ENCODE measurements around the gene TRMO. TPM values are rescaled to one million over a fixed set of nuclear protein-coding genes. Genes with fewer than 3 reads are reported as not detected.

The TRMO gene
- total RNA-seq, 1 donor from 2014 or later: 13.4 TPM

DNA sequence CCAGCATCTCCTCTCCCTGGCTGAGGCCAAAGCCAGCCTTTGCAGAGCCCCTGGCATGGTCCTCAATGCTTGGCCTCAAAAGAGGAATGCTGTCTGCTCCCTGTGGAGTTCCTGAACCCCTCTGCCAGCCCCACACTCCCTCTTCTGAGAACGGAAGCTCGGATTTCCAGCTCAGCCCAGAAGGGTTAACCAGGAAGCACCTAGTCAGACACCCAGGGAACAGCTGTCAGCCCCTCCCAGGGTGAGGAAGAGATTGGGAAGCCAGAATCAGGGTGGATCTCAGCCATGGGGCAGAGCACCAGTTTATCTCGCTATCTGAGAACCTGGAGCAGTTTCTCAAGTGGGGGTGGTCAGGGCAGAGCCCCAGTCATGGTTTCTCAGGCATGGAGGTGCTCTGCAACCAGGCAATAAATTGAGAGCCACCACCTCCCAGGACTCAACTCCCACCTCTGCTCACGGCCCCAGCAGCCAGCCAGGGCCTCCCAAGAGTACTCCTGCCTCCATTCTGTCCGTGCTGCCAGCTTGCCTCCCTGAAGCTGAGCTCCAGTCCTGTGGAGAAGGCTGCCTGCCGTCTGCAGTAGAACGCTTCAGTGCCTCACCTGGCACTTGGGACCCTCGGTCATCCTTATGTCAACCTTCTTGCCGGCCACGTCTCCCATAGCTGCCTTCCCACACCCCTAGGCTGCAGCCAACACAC, 61.7 kb downstream of the TRMO start:
- H3K4me3 Mint-ChIP-seq (ENCODE audit: low read depth): no peak overlapping the region
- H3K27ac Mint-ChIP-seq: no peak overlapping the region
- peaks cover 72% of the 10 kb centered on the region for H3K27me3 Mint-ChIP-seq (ENCODE audit: low read depth)
- H3K4me1 Mint-ChIP-seq (ENCODE audit: low read depth): peaks cover 9% of the 10 kb centered on the region
- H3K9me3 Mint-ChIP-seq: peaks cover 6% of the 10 kb centered on the region
- no peaks in the 10 kb centered on the region for H3K36me3 Mint-ChIP-seq (ENCODE audit: low read depth)
- DNase-seq (ENCODE audit: low spot score): no peak
- intact Hi-C loops (cut with micrococcal nuclease): no loop called here

DNA sequence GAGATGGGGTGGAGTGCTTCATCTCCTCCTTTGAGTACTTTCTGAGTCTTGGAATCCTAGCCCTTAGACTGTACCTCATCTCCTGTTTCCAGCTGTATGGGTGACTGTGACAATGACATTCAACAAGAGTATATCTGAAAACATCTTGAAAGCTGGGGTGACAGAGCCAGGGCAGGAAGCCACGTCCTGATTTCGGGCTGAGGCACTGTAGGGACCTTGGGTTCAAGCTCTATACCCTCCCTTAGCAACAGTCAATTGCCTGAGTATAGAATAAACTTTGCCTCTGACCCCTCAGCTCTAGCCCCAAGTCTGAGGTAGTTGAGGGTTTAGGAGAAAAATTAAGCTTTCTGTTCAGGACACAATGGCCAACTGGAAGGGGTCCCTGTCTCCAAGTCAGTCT, 63.0 kb downstream of the TRMO start:
- Mint-ChIP-seq H3K9me3 (no peaks in the 10 kb centered on the region), H3K27me3 (ENCODE audit: low read depth) (peaks cover 71% of the 10 kb centered on the region), H3K36me3 (ENCODE audit: low read depth) (no peaks in the 10 kb centered on the region), H3K4me3 (ENCODE audit: low read depth) (no peak overlapping the region), H3K4me1 (ENCODE audit: low read depth) (peaks cover 9% of the 10 kb centered on the region), H3K27ac (no peak overlapping the region)
- DNase-seq (ENCODE audit: low spot score): no peak
- intact Hi-C loops (cut with micrococcal nuclease): loop anchor here (5.0 kb wide), 1 partner anchor 48 kb away; no protein-coding TSS in a partner anchor

- Mint-ChIP-seq H3K4me3 (ENCODE audit: low read depth) (no peak overlapping the region), H3K9me3 (no peaks in the 10 kb centered on the region), H3K4me1 (ENCODE audit: low read depth) (peaks cover 11% of the 10 kb centered on the region), H3K27ac (no peak overlapping the region), H3K27me3 (ENCODE audit: low read depth) (peaks cover 74% of the 10 kb centered on the region), H3K36me3 (ENCODE audit: low read depth) (no peaks in the 10 kb centered on the region)
- no peak for DNase-seq (ENCODE audit: low spot score)
- intact Hi-C loops (cut with micrococcal nuclease): loop anchor here (5.0 kb wide), 1 partner anchor 48 kb away; no protein-coding TSS in a partner anchor
These were observed 63.5 kb downstream of the TRMO start for GRCh38 chr9:97858826-97859225.

- intact Hi-C loops (cut with micrococcal nuclease): loop anchor here (5.0 kb wide), 1 partner anchor 49 kb away; no protein-coding TSS in a partner anchor
- H3K27me3 Mint-ChIP-seq (ENCODE audit: low read depth): peaks cover 76% of the 10 kb centered on the region
- no peak overlapping the region for H3K4me3 Mint-ChIP-seq (ENCODE audit: low read depth)
- DNase-seq (ENCODE audit: low spot score): no peak
- H3K27ac Mint-ChIP-seq: no peak overlapping the region
- H3K4me1 Mint-ChIP-seq (ENCODE audit: low read depth): peaks cover 11% of the 10 kb centered on the region
- no peaks in the 10 kb centered on the region for H3K36me3 Mint-ChIP-seq (ENCODE audit: low read depth)
- H3K9me3 Mint-ChIP-seq: no peaks in the 10 kb centered on the region
These were observed 63.9 kb downstream of the TRMO start for GRCh38 chr9:97858393-97858713.

DNA sequence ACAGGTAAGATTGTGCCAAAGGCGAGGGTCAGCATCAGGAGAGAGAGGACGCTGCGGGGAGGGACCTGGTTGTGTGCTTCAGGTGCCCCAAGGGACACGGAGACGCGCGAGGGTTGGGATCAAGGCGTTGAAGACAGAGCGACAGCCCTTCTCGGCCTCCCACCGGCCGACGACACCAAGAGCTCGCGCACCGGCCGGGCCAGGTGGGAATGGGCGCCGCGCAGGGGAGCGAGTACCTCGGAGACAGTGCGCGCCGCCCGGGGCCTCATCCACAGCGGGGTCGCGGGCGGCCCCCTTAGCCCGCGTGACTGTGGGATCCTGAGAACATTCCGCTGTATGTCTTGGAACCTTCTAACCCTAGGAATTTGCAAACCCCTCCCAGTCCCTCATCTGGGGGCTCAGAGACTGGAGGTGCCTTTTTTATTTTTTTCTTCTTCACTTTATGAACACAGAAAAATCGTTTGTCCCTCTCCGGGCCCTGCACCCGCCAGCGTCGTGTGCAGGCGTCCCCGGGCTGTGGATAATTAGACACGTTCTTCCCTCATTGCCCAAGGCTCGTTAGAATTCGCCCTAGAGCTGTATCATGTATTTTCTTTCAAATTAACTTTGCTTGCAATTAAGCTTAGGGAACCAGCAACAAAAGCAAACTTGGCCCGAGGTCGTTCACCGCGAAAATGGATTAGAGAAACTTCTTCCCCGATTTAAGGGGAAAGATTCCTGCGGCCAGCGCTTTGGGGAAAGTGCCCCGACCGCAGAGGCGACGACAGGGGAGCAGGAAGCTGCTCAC, 64.5 kb downstream of the TRMO start:
- no peak overlapping the region for H3K4me3 Mint-ChIP-seq (ENCODE audit: low read depth)
- no peak for DNase-seq (ENCODE audit: low spot score)
- peaks cover 11% of the 10 kb centered on the region for H3K4me1 Mint-ChIP-seq (ENCODE audit: low read depth)
- no peak overlapping the region for H3K27ac Mint-ChIP-seq
- H3K36me3 Mint-ChIP-seq (ENCODE audit: low read depth): no peaks in the 10 kb centered on the region
- intact Hi-C loops (cut with micrococcal nuclease): loop anchor here (5.0 kb wide), 1 partner anchor 50 kb away; no protein-coding TSS in a partner anchor
- no peaks in the 10 kb centered on the region for H3K9me3 Mint-ChIP-seq
- H3K27me3 Mint-ChIP-seq (ENCODE audit: low read depth): peaks cover 78% of the 10 kb centered on the region

DNA sequence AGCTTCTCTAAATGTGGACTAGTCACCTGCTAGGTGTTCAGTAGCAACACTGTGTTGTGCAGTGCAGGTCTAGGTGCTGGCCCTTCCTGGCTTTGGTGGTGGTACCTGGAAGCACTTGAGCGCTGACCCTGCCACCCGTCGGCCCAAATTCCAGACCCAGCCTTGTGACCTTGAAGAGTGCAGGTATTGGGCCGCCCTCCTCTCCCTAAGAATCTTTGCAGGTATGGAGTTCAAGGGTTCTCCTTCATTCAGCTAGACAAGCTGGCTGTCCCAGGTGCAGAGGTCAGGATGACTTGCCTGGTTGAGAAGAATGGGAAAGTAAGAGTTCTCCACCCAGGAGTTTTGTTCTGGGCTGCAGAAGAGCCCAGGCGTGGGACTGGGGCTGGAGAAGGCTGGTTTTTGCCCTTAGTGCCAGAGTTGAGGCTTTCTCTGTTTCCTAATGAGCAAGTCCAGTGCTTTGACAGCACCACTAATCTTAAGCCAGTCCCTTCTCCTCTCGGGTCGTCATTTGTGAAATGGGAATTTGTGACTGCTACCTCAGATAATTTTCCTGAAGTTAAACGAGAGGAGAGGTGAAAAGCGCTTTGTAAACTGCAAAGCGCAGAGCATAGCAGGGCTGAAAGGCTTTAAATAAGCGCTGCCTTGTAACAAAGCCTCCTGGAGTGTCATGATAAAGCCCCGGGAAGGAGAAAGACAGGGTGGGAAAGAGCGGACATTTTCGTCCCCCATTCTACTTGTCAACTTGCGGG, 65.3 kb downstream of the TRMO start:
- H3K27me3 Mint-ChIP-seq (ENCODE audit: low read depth): peaks cover 82% of the 10 kb centered on the region
- DNase-seq (ENCODE audit: low spot score): no peak
- H3K9me3 Mint-ChIP-seq: no peaks in the 10 kb centered on the region
- intact Hi-C loops (cut with micrococcal nuclease): loop anchor here (5.0 kb wide), 1 partner anchor 50 kb away; no protein-coding TSS in a partner anchor
- no peak overlapping the region for H3K27ac Mint-ChIP-seq
- H3K36me3 Mint-ChIP-seq (ENCODE audit: low read depth): no peaks in the 10 kb centered on the region
- peaks cover 13% of the 10 kb centered on the region for H3K4me1 Mint-ChIP-seq (ENCODE audit: low read depth)
- no peak overlapping the region for H3K4me3 Mint-ChIP-seq (ENCODE audit: low read depth)

DNA sequence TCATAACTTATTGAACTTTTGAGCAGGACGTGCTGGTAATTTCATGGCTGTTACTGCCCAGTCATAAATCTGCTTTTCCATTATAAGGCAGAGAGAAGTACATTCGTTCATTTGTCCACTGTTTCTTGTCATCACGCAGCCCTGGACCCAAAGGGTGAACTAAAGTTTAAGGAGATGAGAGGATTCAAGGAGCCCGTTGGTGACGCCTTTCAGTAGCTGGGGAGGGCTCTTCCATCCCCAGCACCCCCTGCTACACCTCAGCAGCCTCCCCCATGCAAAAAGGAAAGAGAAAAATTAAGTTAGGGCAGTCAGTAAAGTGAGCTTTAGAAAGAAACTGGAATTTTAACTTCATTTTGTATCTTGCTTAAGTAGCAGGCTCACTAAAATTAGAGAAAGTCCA, 66.4 kb downstream of the TRMO start:
- intact Hi-C loops (cut with micrococcal nuclease): loop anchor here (5.0 kb wide), 1 partner anchor 51 kb away; no protein-coding TSS in a partner anchor

DNA sequence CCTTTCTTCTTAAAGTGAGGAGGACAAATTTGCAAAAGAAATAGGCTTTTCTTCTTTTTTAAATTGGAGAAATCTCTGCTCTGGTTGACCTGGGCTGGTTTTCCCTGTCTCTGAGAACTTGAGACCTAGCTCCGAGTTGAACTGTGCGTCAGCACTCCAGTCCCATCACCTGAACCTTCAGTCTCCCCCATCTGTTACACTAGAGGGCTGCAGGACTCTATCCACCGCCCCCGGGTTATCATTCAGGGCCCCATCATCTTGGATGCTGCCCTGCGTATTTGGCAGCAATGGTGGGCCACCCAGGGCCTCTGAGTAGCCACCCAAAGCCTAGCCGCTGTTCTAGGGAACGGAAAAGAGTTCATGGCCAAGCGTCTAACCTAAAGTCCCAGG, 66.8 kb downstream of the TRMO start:
- Mint-ChIP-seq H3K9me3 (no peaks in the 10 kb centered on the region), H3K36me3 (ENCODE audit: low read depth) (peaks cover 1% of the 10 kb centered on the region), H3K4me1 (ENCODE audit: low read depth) (peaks cover 13% of the 10 kb centered on the region), H3K4me3 (ENCODE audit: low read depth) (no peak overlapping the region), H3K27ac (no peak overlapping the region), H3K27me3 (ENCODE audit: low read depth) (peaks cover 78% of the 10 kb centered on the region)
- no peak for DNase-seq (ENCODE audit: low spot score)
- intact Hi-C loops (cut with micrococcal nuclease): loop anchor here (5.0 kb wide), 1 partner anchor 52 kb away; no protein-coding TSS in a partner anchor

More for the DNA sequence above, 66.4 kb downstream of the TRMO start:
- no peak for DNase-seq (ENCODE audit: low spot score)
- no peaks in the 10 kb centered on the region for H3K9me3 Mint-ChIP-seq
- H3K4me1 Mint-ChIP-seq (ENCODE audit: low read depth): peaks cover 13% of the 10 kb centered on the region
- no peaks in the 10 kb centered on the region for H3K36me3 Mint-ChIP-seq (ENCODE audit: low read depth)
- H3K27me3 Mint-ChIP-seq (ENCODE audit: low read depth): peaks cover 79% of the 10 kb centered on the region
- no peak overlapping the region for H3K27ac Mint-ChIP-seq
- H3K4me3 Mint-ChIP-seq (ENCODE audit: low read depth): no peak overlapping the region

DNA sequence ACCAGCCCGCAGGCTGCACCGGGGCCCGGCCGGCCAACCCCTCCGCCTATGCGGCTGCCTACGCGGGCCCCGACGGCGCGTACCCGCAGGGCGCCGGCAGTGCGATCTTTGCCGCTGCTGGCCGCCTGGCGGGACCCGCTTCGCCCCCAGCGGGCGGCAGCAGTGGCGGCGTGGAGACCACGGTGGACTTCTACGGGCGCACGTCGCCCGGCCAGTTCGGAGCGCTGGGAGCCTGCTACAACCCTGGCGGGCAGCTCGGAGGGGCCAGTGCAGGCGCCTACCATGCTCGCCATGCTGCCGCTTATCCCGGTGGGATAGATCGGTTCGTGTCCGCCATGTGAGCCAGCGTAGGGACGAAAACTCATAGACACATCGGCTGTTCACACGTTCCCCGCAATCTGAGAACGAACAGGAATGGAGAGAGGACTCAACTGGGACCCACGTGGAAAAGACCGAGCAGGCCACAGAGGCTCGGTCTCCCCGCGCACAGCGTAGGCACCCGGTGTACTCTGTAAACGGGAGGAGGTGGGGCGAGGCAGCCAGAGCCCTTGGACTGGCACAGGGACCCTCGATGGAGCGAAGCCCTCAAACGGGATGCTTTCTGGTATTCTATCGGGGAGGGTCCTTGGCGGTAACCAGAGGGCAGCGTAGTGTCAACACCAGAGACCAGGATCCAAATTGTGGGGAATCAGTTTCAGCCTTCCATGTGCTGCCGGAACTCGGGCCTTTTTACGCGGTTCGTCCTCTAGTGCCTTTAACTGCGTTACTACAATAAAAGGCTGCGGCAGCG, 67.4 kb downstream of the TRMO start:
- Mint-ChIP-seq H3K4me3 (ENCODE audit: low read depth) (no peak overlapping the region), H3K27ac (no peak overlapping the region), H3K9me3 (no peaks in the 10 kb centered on the region), H3K36me3 (ENCODE audit: low read depth) (peaks cover 4% of the 10 kb centered on the region), H3K4me1 (ENCODE audit: low read depth) (peaks cover 13% of the 10 kb centered on the region), H3K27me3 (ENCODE audit: low read depth) (peaks cover 78% of the 10 kb centered on the region)
- intact Hi-C loops (cut with micrococcal nuclease): loop anchor here (5.0 kb wide), 3 partner anchors 52 to 353 kb away; partner anchors contain the start of gene TMOD1
- no peak for DNase-seq (ENCODE audit: low spot score)

Other genes starting within 250 kb of the TRMO start
- 10.3 and 14.6 TPM in 2 replicates for gene XPA, start 225.2 kb downstream of the TRMO start, total RNA-seq
- not detected in 2 replicates for gene FOXE1, start 69.3 kb downstream of the TRMO start, total RNA-seq
- gene HEMGN, start 15.7 kb upstream of the TRMO start, total RNA-seq: 0.41 and 0.78 TPM in 2 replicates
- gene ANP32B, start 60.8 kb upstream of the TRMO start, total RNA-seq: 307 and 323 TPM in 2 replicates
- gene NANS, start 134.2 kb upstream of the TRMO start, total RNA-seq: 63.4 and 64.7 TPM in 2 replicates
- gene TRIM14, start 196.7 kb upstream of the TRMO start, total RNA-seq: 37.7 and 41.5 TPM in 2 replicates